Measurements from ENCODE around the gene RAB19.
"Not testable (repeated sequence)": the region's sequence is repeated elsewhere in the genome, so short reads cannot be mapped to it uniquely, and the experiment has no call there.

RAB19 gene

GRCh38 chr7:140402178-140402835 is 1.6 kb upstream of the RAB19 start:
- DNase-seq = no peak

- peak; percentile 17 for DNase-seq
These were observed 757 bp downstream of the RAB19 start for GRCh38 chr7:140404565-140405065.

GRCh38 chr7:140415361-140415760 is 11.5 kb downstream of the RAB19 start:
- DNase-seq = no peak

- not testable (repeated sequence) for DNase-seq
These were observed 12.0 kb downstream of the RAB19 start for GRCh38 chr7:140415816-140416215.

GRCh38 chr7:140416560-140416959 is 12.7 kb downstream of the RAB19 start:
- DNase-seq = no peak

GRCh38 chr7:140417456-140418155 is 13.7 kb downstream of the RAB19 start:
- peak; percentile 88 for DNase-seq

GRCh38 chr7:140418156-140418472 is 14.3 kb downstream of the RAB19 start:
- peak; percentile 88 for DNase-seq

- no peak for DNase-seq
These were observed 14.8 kb downstream of the RAB19 start for GRCh38 chr7:140418653-140419052.

- no peak for DNase-seq
These were observed 17.7 kb downstream of the RAB19 start for GRCh38 chr7:140421521-140421920.

- DNase-seq = no peak
These were observed 19.6 kb downstream of the RAB19 start for GRCh38 chr7:140423501-140423900.

GRCh38 chr7:140425718-140426117 is 21.9 kb downstream of the RAB19 start:
- DNase-seq = no peak

GRCh38 chr7:140426130-140426529 is 22.3 kb downstream of the RAB19 start:
- no peak for DNase-seq

GRCh38 chr7:140433396-140433795 is 29.5 kb downstream of the RAB19 start:
- no peak for DNase-seq

- no peak for DNase-seq
These were observed 31.5 kb downstream of the RAB19 start for GRCh38 chr7:140435252-140435895.

- no peak for DNase-seq
These were observed 35.5 kb downstream of the RAB19 start for GRCh38 chr7:140439359-140439758.

GRCh38 chr7:140440593-140440992 is 36.7 kb downstream of the RAB19 start:
- DNase-seq = no peak

- DNase-seq = no peak
These were observed 37.7 kb downstream of the RAB19 start for GRCh38 chr7:140441519-140441918.

- no peak for DNase-seq
These were observed 42.6 kb downstream of the RAB19 start for GRCh38 chr7:140446467-140446866.

- no peak for DNase-seq
These were observed 44.0 kb downstream of the RAB19 start for GRCh38 chr7:140447841-140448240.

- DNase-seq = no peak
These were observed 45.1 kb downstream of the RAB19 start for GRCh38 chr7:140448781-140449480.

- DNase-seq = no peak
These were observed 47.9 kb downstream of the RAB19 start for GRCh38 chr7:140451716-140452115.

- DNase-seq = no peak
These were observed 49.4 kb downstream of the RAB19 start for GRCh38 chr7:140453273-140453672.

All from NCI-H1105 (cell line).